Hematopoietic multipotent progenitor cell treated with erythropoietin and hydrocortisone succinate and interleukin-3 and kit ligand, for 17 days (in vitro differentiated cells): ENCODE data around the gene CD2BP2.
"Not testable (repeated sequence)": the region's sequence is repeated elsewhere in the genome, so short reads cannot be mapped to it uniquely, and the experiment has no call there.

Source experiments
- DNase-seq: peaks from one replicate; pipeline ENCODE4 v3.0.0-alpha.2; 2015; ENCODE audit warnings: low spot score

The CD2BP2 gene

DNA sequence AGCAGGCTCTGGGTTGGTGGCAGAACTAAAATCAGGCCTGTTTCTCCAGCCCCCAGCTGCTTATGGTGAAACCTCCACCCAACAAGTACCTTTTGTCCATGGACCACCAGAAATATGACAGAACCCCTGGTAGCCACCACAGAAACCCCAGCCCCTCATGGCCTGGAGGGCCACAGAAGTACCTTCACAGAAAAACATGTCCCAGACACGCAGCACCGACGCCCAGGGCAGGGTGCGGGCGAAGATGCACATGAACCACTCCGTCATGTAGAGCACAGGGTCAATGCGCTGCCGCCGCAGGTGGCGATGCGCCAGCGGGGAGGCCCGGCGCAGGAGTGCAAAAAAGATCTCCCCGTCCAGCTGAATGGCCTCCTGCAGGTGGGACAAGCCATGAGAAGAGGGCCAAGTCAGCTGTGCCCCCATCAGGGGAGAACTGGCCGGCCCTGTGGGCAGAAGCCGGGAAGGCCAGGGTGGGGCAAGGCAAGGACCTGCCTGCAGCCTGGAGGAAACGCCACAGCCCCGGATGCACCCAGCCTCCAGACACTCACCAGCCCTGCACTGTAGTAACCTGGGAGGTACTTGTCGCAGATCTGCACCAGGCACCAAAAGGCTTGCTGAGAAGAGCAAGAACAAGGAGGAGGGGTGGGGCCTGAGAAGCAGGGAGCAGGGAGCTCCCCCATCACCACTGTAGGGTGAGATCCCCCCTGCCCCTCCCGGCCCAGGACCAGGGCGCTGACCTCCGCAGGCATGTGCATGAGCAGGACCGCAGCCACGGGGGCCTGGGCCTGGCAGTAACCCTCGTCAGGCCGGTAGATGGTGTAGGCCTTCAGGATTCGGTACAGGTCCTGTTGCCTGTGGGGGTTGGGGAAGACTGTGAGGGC lies 4.1 kb upstream of the CD2BP2 start:
- no peak for DNase-seq

DNA sequence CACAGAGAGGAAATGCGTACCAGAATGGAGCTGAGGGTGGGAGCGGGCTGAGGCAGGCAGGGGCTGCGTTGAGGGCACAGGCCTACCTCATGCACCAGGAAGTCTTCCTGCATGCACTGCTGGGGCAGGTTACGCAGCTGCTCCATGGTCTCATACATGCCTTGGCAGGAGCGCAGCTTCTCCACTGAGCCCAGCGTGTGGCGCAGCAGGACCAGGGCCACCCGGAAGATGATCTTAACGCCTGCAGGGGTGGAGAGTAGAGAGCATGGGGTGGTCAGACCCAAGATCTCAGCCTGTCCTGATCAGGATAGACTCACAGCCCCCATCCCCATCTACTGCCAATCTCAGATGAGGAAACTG lies 3.4 kb upstream of the CD2BP2 start:
- DNase-seq, result no peak

DNA sequence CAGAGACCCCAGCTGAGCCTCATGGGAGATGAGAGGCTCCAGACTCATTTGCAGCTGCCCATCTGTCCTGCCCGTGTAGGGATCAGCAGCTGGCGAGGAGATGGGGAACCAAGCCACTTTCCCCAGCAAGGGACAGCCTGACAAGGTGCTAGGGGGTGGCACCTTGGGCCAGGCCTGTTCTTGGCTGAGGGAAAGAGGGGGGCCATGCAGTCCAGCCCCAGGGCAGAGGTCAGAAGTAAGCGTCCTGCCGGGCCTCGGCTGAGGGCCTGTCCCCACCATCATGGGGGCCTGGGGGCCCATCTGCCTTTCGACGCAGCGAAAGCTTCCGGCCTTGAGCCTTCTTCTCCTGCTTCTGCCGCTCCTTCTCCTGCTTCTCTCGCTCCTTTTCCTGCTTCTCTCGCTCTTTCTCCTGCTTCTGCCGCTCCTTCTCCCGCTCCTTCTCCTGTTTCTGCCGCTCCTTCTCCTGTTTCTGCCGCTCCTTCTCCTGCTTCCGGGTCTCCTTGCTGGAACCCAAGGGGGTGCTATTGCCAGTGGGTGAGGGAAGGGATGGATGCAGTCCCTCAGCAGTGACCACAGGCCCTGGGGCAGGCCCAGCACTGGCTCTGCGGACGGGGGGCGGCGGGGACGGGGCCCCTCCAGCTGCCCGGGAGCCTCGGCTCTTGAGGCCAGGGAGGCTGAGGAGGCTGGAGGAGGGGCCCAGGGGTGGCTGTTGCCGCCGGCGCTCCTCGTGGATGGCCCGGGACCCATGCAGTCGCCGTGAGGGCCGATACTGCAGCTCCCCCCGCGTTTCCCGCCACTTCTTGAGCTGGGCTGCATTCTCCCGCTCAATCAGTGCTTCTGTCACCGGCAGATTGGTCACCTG lies 2.8 kb upstream of the CD2BP2 start:
- DNase-seq, result no peak

DNA sequence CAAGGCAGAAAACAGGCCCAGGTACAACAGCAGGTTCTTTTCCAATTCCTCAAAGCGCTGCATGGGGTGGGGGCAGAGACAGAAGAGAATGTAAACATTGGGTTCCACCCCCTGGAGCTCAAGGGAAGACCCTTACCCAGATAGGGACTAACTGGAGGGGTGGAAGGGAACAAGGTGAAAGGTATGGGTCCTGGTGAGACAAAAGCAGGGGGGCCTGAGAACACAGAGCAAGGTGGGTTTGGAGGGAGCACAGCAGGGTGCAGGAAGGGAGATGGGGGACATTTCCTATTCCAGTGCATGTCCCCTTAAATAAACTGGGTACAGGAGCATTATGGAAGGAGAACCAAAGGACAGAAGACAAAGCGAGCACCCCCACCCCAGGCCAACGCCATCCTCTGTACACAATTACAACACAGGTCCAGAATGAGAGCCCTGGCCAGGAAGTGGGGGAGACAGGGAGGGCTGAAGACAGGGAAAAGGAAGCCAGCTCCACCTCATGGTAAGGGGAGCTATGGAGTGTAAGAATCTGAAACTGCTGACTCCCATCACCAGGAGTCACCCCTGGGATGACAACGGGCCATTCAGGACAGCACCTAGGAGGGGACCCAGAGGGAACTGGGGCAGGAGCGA lies 2.1 kb upstream of the CD2BP2 start:
- DNase-seq, result no peak

DNA sequence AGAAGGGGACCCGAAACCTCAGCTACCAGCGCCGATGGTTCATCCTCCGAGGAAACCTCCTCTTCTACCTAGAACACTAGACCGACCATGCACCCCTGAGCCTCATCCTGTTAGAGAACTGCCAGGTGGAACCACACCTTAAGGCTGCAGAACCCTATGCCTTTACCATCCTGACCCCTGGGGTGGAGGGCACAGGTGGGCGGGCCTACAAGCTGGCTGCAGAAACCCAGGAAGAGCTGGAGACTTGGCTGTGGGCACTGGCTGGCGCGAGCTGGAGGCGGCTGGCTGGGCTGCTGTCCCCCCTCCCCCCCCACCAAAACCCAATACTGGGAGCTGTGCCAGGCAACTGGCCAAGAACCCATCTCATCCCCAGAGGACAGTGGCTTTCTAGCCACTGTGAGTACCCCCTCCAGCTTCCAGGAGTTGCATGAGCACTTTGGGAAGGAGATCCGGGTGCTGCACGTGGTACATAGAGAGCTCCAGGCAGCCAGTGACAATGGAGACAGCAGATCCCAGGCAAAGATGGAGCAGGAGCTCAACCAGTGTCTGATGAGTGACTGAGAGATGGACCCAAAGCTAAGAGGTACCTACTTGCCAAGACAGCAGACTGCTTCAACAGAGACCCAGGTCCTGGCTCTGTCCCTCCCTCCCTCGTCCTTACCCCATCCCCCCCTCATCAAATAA lies 1.4 kb upstream of the CD2BP2 start:
- no peak for DNase-seq

DNA sequence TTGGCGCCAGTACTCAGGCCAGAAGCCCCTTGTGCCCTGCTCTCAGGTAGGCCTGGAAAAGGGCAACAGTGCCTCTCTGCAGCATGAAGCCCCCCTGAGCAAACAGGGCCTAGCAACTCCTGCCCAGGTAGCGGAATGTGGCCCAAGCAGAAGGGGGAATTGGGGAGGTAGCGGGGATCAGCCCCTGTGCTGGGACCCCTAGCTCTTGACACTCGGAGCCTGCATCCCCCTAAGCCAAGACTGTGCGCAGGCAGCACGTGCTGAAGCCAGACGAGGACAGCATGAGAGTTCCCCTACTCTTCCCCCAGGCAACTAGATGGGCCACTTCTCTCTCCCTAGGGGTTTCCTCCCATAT lies 823 bp upstream of the CD2BP2 start:
- DNase-seq, result no peak

DNA sequence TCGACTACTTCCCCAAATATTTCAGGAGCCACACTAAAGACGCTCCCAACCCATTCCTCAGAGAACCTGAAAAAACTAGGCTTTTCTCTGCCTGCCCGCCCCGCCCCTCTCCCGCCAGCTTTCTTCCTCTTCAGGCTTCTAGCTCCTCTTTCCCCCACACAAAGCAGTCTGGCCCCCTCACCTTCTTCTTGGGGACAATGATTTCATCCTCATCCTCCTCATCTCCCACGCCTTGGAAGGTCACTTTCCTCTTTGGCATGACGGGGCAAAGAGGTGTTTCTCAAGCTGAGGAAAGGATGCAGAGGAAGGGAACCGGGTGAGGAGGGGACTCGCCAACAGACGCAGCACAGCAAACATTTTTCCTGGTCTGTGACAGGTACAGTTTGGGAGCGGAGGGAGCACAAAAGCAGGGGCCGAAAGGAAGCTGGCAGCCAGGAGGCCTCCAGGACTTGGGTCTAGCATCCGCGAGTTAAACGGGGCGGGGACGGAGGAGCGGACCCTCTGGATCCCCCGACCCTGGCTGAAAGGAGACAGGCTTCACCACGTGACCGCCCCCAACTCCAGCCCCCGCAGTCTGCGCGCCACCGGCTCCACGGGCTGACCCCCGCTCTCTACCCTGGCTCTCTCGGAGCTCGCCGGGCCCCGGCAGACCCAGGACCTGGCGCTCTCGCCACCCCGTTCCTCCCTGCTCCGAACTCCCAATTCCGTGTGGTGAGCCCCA lies 525 bp downstream of the CD2BP2 start:
- DNase-seq, result peak; percentile 26

DNA sequence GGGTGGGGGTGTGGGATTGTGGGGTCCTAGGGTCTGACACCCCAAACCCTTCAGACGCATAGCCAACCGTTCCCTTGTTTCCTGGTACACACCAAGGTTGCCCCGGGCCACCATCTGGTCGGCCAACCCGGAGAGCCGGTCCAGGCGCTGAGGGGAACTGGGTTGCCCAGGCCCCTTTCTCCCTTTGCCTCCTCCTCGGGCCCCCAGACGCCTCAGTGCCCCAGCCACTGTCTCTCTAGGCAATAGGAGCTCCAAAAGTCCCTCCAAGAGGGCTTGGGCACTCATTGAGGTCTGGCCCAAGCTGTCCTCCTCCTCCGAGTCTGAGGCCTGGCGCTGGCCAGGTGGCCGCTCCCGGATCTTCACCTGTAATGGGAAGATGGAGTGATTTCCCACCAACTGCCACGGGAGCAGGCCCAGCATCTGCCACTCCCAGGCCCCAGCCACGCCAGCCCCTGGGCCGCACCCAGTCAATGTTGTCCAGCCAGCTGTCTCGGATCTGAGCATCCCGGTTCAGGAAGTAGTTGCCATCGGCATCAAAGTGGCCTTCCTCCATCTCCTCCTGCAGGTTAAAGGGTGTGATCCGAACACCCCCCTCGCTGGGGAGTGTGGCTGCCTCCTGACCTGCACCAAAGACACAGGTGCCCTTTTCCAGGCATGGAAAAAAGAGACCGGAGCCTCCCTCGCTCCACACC lies 1.5 kb downstream of the CD2BP2 start:
- no peak for DNase-seq

DNA sequence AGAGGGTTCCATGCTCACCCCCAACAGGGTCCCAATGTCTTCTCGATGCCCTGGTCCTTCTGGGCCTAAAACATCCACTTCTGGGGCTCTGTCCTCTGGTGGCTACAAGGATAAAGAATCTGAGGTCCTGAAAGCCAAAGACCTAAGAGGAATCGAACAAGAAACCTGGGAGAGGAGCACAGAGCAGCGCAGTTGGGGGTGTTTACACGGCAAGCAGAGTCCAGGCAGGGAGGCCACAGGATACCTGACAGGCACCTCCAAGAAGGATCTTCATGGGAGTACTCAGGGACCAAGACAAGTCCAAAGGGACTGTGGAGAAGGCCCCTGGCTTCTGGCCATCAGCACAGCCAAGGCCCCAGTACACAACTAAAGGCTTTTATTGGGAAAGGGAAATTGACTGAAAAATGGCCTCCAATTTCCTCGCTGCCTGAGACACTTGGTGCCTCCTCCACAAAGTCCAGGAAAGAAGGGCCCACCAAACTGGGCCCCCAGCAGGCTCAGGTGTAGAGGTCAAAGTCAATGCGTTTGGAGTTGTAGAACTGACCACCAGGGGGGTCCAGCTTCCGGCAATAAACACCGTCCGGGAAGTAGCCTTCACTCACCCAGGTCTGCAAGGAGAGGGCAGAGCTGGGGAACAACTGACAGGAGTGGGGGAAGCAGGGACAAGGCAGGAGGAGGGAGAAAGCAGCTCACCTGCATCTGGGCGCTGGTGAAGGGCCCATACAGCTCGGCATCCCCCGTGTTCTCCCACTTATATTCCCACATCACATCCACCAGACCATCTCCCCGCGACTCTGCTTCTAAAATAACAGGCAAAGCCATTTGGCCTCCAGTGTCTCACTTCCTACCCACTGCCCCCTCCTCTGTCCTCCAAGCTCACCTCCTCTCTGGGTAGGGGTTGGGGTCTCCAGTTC lies 2.4 kb downstream of the CD2BP2 start:
- no peak for DNase-seq

DNA sequence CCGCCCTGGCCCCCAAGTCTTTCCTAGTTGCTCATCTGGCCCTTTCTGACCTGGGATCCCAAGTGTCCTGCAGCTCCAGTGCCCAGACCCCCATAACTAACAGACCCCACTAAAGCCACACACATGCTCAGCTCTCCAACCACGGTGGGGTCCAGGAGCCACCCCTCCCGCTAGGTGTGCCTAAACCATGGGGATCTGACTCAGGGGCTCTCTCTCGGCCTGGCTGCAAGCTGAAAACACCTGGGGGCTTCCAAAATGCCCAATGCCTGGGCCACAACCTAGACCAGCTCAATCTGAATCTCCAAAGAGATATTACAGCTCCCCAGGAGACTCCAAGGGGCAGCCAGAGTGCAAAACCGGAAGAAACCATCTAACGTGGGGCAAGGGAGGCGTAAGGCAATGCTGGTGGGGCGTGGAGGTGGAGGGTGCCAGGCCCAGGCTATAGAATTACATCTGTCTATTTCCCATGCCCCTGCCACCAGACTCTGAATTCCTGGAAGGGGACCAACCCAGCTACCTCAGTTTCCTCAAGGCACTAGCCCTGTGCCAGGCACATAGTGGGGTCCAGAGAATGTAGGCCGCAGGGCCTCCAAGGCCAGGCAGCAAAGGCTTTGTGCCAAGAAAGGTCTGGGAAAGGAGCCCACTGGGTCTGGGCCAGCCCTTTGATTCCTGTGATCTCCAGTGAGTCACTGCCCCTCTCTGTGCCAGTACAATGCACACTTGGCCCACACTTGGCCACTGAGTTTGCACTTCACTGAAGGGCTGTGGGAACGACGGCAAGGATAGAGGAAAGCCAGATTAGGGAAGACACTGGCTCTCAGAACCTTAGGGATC lies 3.3 kb downstream of the CD2BP2 start:
- no peak for DNase-seq

DNA sequence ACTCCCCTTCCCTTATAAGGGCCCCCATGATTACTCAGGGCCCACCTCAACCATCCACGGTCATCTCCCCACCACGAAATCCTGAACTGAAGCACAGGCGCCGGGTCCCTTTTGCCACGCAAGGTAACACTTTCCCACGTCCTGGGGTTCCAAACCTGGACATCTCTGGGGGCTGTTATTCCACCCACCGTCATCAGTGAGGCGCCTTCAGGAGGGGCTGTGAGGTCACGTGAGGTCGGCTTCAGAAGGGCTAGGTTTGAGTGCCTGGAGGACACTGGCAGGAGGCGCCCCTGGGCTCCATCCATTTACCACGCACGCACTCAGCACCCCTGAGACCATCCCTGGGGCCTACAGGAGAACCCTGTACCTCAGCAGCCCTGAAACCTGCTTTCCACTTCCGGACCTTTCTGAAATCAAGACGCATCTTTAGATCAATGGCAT lies 4.1 kb downstream of the CD2BP2 start:
- no peak for DNase-seq

DNA sequence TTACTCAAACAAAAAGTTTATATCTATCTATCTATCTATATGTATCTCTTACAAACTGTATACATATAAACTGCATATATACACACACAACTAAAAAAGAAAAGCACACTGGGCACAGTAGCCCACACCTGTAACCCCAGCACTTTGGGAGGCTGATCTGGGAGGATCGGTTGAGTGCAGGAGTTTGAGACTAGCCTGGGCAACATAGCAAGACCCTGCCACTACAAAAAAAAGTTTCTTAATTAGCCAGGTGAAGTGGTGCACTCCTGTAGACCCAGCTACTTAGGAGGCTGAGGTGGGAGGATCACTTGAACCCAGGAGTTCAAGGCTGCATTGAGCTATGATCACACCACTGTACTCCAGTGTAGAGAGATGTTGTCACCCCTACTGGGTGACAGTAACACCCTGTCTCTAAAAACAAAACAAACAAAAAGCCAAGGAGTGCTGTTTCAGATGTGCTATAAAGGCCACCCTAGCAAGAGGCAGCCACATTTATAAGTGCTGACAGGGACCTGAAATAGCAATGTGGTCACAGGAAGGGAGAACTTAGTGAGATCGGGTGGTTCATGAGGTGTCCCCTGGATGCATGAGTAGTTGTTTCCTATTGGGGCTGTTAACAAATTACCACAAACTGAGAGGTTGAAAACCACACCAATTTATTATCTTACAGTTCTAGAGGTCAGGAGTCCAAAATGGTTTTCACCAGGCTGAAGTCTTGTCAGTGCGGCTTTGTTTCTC lies 4.8 kb downstream of the CD2BP2 start:
- DNase-seq, result no peak

DNA sequence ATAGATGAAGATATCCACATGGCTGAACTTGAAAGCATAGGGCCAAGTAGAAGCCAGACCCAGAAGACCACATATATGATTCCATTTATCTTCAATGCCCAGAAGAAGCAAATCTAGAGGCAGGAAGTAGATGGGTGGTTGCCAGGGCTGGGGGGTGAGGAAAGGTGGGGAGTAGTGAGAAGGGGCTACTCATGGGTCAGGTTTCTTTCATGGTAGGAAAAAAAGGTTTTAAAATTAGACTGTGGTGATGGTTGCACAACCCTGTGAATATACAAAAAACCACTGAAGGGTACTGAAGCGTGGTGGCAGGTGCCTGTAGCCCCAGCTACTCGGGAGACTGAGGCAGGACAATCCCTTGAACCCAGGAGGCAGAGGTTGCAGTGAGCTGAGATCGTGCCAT lies 5.4 kb downstream of the CD2BP2 start:
- no peak for DNase-seq

DNA sequence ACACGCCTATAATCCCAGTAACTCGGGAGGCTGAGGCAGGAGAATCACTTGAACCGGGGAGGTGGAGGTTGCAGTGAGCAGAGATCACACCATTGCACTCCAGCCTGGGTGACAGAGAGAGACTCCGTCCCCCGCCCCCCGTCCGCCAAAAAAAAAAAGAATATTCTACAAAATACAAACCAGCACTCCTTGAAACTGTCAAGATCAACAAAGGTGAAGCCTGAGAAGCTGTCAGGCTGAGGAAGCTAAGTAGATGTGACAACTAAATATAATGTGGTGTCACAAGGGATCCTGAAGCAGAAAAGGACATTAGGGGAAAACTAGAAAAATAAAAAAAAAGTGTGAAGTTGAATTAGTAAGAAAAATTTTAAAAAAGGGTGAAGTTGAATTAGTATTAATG lies 6.2 kb downstream of the CD2BP2 start:
- DNase-seq, result no peak

DNA sequence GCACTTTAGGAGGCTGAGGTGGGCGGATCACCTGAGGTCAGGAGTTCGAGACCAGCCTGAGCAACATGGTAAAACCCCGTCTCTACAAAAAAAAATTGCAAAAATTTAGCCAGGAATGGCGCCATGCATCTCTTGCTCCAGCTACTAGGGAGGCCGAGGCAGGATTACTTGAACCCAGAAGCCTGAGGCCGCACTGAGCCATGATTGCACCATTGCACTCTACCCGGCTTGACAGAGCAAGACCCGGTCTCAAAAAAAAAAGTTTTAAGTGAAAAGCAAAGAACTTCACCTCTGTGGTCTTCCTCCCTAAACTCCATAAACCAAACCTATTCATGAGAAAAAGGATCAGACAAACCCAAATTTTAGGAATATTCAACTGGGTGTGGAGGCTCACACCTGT lies 7.0 kb downstream of the CD2BP2 start:
- no peak for DNase-seq

DNA sequence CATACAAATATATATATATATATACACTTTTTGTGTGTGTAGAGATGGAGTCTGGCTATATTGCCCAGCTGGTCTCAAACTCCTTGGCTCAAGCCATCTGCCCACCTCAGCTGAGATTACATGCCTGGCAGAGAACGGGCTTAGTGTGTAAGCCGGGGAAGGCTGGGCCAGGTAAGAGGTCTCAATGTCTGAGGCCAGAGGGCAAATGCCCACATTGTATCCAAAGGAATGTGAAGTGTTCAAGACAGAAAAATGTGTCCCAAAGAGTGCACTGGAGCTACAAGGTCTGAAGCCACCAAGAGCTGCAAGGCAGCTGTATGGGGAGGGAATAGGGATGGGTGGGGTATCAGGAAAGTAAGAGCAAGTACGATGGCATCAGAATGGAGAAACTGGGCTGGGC lies 8.8 kb downstream of the CD2BP2 start:
- DNase-seq, result no peak

DNA sequence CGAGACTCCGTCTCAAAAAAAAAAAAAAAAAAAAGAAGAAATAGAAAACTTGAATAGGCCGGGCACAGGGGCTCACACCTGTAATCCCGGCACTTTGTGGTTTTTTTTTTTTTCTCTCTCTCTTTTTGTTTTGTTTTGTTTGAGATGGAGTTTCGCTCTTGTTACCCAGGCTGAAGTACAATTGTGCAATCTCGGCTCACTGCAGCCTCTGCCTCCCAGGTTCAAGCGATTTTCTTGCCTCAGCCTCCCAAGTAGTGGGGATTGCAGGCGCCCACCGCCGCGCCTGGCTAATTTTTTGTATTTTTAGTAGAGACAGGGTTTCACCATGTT lies 11.7 kb downstream of the CD2BP2 start:
- not testable (repeated sequence) for DNase-seq

DNA sequence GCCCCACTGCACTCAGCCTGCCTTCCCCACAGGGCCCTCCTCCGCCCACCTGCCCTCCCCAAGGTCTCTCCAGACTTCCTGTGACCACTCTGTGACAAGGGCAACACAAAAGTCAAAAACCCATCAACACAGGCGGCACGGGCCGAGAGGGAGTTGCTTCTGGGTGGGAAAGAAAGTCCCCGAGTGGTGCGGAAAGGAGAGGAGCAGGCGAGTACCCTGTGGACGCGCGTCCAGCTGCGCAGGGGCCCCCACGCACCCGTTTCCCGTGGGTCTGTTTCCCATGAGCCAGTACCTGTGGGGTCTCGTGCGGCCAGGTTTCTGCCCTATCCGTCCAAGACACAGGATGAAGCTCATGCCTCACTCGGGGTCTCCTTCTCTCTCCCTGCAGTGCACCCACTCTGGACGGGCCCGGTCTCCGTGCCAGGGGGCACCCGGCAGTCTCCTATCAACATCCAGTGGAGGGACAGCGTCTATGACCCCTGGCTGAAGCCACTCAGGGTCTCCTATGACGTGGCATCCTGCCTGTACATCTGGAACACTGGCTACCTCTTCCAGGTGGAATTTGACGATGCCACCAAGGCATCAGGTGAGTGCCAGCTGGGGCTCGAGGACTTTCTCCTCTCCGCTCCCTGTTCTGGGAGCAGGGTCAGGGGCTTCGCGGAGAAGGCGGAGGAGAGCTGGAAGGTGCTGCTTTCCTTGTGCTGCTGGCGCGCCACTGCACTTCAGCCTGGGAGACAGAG lies 12.2 kb downstream of the CD2BP2 start:
- DNase-seq, result no peak
